Keratinocyte (primary cell): ENCODE results near the gene LDLR.

Experiments
- EZH2 ChIP-seq: IDR thresholded peaks from one replicate; pipeline ENCODE4 v1.6.1; 2012; ENCODE audit warnings: inconsistent platforms, mild to moderate bottlenecking, low read length, moderate library complexity
- TF ChIP-seq, protein P1 (sequence below), 3 experiments: IDR thresholded peaks in 1 of 3; conservative IDR thresholded peaks in 1 of 3; optimal IDR thresholded peaks in 1 of 3; 2 replicates in 2 of 3; 3 replicates in 1 of 3; pipeline versions ENCODE3 to v1.5.1; 2011; ENCODE audit warnings: low read length in 3 of 3, mild to moderate bottlenecking in 3 of 3, moderate library complexity in 2 of 3, control low read depth in 1 of 3, inconsistent platforms in 1 of 3; ENCODE audit not compliant: insufficient read depth in 2 of 3; ENCODE audit errors: extremely low read depth in 1 of 3

GRCh38 chr19:11093689-11094238, 4.5 kb downstream of the LDLR start:
- TF ChIP-seq EZH2 = no peak
- TF ChIP-seq, protein P1, sequence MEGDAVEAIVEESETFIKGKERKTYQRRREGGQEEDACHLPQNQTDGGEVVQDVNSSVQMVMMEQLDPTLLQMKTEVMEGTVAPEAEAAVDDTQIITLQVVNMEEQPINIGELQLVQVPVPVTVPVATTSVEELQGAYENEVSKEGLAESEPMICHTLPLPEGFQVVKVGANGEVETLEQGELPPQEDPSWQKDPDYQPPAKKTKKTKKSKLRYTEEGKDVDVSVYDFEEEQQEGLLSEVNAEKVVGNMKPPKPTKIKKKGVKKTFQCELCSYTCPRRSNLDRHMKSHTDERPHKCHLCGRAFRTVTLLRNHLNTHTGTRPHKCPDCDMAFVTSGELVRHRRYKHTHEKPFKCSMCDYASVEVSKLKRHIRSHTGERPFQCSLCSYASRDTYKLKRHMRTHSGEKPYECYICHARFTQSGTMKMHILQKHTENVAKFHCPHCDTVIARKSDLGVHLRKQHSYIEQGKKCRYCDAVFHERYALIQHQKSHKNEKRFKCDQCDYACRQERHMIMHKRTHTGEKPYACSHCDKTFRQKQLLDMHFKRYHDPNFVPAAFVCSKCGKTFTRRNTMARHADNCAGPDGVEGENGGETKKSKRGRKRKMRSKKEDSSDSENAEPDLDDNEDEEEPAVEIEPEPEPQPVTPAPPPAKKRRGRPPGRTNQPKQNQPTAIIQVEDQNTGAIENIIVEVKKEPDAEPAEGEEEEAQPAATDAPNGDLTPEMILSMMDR (optimal IDR thresholded peaks at IDR 0.05 in 1 of 3, IDR thresholded peaks at IDR 0.05 in 1 of 3, conservative IDR thresholded peaks at IDR 0.05 in 1 of 3; ENCODE audit: extremely low read depth in 1 of 3, insufficient read depth in 2 of 3, low read length in 3 of 3) = no peak
